ENCODE measurements around the gene TBCK.
"Not testable (repeated sequence)": the region's sequence is repeated elsewhere in the genome, so short reads cannot be mapped to it uniquely, and the experiment has no call there.

The TBCK gene

GRCh38 chr4:106321168-106321567 is 5.2 kb upstream of the TBCK start:
- not testable (repeated sequence) for DNase-seq

GRCh38 chr4:106320235-106320634 is 4.2 kb upstream of the TBCK start:
- DNase-seq, result no peak

GRCh38 chr4:106318511-106318910 is 2.5 kb upstream of the TBCK start:
- no peak for DNase-seq

- DNase-seq, result no peak
These were observed 1.8 kb upstream of the TBCK start for GRCh38 chr4:106317815-106318214.

- DNase-seq, result no peak
These were observed 882 bp upstream of the TBCK start for GRCh38 chr4:106316773-106317409.

GRCh38 chr4:106315476-106315967 is 487 bp downstream of the TBCK start:
- no peak for DNase-seq

- no peak for DNase-seq
These were observed 1.0 kb downstream of the TBCK start for GRCh38 chr4:106314960-106315359.

- no peak for DNase-seq
These were observed 2.9 kb downstream of the TBCK start for GRCh38 chr4:106312997-106313522.

GRCh38 chr4:106312377-106312776 is 3.6 kb downstream of the TBCK start:
- no peak for DNase-seq

GRCh38 chr4:106306561-106306960 is 9.4 kb downstream of the TBCK start:
- no peak for DNase-seq

GRCh38 chr4:106305435-106306055 is 10.5 kb downstream of the TBCK start:
- no peak for DNase-seq

- no peak for DNase-seq
These were observed 11.4 kb downstream of the TBCK start for GRCh38 chr4:106304632-106305031.

GRCh38 chr4:106303548-106304281 is 12.3 kb downstream of the TBCK start:
- no peak for DNase-seq

- no peak for DNase-seq
These were observed 14.0 kb downstream of the TBCK start for GRCh38 chr4:106302062-106302438.

- DNase-seq, result no peak
These were observed 14.5 kb downstream of the TBCK start for GRCh38 chr4:106301393-106302061.

GRCh38 chr4:106299977-106300376 is 16.0 kb downstream of the TBCK start:
- no peak for DNase-seq

GRCh38 chr4:106297245-106298035 is 18.6 kb downstream of the TBCK start:
- DNase-seq, result no peak

- DNase-seq, result no peak
These were observed 21.9 kb downstream of the TBCK start for GRCh38 chr4:106294062-106294461.

- no peak for DNase-seq
These were observed 24.3 kb downstream of the TBCK start for GRCh38 chr4:106291678-106292077.

- DNase-seq, result no peak
These were observed 26.3 kb downstream of the TBCK start for GRCh38 chr4:106289737-106290136.

- no peak for DNase-seq
These were observed 28.5 kb downstream of the TBCK start for GRCh38 chr4:106287353-106287969.

- no peak for DNase-seq
These were observed 29.4 kb downstream of the TBCK start for GRCh38 chr4:106286611-106287010.
